ENCODE measurements around the gene TMEM107.

TMEM107 gene

DNA sequence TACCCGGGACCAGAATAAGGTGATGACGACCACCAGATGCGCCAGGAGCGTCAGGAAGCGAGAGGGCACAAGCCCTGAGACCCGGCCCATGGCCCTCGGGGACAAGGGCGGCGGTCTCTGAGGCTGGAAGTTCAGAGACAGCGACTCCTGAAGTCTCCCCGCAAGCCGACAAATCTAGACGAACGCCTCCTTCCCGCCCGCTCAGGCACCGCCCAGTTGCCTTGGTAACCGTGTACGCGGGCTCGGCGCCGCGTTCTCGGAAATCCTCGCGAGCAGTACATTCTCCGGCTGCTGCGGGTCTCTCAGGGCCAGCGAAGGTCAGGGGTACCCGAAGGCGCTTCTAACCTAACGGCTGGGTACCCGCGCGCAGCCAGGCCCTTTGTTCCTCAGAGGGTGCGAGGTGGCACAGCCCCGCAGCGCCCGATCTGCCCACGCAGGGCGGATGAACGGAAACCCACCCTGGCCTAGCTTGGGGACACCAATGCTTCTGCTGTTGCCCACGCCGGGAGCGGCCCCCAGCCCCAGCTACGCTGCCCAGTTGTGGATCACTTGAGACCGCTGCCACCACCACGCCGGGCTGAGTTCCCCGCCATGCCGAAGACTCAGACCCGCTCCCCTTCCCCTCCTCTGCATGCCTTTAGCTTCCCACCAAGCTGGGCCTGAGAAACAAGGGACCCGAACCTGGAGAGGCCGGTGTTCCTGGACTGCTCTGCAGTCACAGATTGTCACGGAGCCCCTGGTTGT lies at the start of gene TMEM107:
Gene TMEM107 (minus strand): TSS at position 184 of the 744 bp plus-strand sequence. CDS start 94 bp downstream, at position 90.
- no peak for DNase-seq (ENCODE audit: extremely low read depth, low read depth)
- TF ChIP-seq, protein P1, sequence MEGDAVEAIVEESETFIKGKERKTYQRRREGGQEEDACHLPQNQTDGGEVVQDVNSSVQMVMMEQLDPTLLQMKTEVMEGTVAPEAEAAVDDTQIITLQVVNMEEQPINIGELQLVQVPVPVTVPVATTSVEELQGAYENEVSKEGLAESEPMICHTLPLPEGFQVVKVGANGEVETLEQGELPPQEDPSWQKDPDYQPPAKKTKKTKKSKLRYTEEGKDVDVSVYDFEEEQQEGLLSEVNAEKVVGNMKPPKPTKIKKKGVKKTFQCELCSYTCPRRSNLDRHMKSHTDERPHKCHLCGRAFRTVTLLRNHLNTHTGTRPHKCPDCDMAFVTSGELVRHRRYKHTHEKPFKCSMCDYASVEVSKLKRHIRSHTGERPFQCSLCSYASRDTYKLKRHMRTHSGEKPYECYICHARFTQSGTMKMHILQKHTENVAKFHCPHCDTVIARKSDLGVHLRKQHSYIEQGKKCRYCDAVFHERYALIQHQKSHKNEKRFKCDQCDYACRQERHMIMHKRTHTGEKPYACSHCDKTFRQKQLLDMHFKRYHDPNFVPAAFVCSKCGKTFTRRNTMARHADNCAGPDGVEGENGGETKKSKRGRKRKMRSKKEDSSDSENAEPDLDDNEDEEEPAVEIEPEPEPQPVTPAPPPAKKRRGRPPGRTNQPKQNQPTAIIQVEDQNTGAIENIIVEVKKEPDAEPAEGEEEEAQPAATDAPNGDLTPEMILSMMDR (IDR thresholded peaks at IDR 0.05; ENCODE audit: low read depth, low read length) = peak; percentile 10

DNA sequence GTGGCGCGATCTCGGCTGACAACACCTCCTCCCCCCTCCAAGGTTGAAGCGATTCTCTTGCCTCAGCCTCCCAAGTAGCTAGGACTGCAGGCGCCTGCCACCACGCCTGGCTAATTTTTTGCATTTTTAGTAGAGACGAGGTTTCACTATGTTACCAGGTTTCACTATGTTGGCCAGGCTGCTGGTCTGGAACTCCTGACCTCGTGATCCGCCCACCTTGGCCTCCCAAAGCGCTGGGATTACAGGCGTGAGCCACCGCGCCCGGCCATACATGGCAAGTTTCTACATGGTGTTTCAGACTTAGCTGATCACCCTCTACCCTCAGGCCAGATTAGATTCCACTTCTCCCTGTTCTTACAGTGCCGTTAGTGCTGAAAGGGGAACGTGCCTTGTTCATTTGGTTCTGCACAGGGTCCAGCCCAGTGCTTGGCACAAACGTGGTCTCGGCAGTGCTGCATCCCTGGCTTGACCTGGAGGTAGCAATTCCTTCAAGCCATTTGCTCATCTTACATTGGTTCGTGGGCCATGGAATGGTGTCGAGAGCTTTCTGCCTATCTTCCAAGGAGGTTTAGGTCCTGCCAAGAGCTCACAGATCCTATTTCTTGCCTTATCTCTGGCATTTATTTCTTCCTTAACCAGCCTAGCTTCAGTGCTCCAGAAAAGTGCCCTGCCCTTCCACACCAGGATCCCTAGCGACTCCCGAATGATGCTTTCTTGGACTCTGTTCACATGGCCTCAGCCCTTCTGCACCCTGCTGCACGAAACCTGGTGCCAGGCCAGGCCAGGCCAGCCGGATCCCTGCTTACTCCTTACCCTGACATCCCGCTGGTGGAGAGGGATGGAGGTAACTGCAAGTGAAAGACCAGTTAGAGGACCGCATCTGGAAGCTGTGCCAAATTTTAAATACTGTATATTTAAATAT lies 49.0 kb upstream of the TMEM107 start:
- TF ChIP-seq, protein P1 (IDR thresholded peaks at IDR 0.05; ENCODE audit: low read depth, low read length) = no peak
- DNase-seq (ENCODE audit: extremely low read depth, low read depth) = no peak

DNA sequence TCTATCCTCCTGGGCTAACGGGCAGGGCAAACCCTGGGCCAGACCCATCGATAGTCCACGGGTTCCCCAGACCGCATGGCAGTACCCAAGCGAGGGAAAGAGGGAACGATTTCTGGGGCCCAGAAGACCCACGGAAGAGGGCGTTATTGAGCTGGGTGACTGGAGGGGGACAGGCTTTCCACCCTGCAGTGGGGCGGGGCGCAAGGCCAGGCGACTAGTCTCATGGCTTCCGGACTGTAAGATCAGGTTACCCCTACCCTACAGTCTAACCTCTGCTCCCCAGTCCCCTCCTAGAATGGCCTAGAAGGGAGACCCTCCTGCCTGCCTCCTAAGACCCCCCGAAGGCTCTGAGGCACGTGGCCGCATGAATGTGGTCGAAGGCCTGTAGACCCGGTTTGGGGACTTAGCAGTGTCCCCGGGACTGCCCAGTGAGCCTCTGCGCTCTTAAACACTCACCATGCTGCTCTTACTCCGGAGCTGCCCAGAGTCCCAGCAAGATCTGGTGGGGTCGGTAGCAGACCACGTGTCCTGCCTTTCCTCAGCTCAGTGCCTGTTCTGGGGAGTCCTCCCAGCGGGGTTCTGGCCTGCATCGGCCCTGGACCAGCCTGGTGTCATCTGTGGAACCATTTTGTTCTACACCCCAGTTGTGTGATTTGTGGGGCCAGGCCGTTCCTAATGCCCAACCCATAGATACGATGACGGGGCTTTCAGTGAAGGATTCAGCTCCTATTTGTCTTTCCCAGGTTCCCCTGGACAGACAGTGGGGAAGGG lies 47.4 kb upstream of the TMEM107 start:
- DNase-seq (ENCODE audit: extremely low read depth, low read depth) = no peak
- TF ChIP-seq, protein P1 (IDR thresholded peaks at IDR 0.05; ENCODE audit: low read depth, low read length) = peak; percentile 33

DNA sequence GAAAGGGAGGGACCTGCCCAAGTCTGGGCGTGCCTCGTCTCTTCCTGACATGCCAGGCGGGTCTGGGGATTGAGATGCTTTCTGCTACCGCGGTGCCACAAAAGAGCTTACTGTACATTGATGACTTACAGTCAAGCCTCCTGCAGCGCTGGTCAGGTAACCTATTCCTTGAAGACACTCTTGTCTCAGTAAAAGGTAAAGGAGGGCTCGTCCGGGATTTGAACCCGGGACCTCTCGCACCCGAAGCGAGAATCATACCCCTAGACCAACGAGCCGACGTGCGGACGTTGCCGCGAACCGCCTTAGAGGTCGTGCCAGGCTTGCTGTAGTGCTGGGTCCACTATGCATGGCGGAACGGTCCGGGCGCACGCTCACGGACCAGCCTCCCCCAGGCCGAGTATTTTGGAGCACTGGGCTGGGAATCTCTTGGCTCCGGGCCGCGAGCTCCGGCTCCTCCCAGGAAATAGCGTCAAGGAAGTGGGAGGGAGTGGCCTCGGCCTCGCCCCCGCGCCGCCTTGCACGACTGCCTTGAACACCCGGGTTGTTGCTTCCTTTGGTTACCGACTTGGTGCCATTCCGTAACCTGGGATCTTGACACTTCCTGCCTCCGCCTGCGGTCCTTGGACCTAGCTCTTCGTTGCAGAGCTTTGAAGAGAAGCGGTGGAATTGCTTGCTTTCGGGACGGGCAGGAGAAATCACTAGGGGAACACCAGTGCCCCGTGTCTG lies 46.6 kb upstream of the TMEM107 start:
- peak; percentile 93 for DNase-seq (ENCODE audit: extremely low read depth, low read depth)
- TF ChIP-seq, protein P1 (IDR thresholded peaks at IDR 0.05; ENCODE audit: low read depth, low read length) = no peak

DNA sequence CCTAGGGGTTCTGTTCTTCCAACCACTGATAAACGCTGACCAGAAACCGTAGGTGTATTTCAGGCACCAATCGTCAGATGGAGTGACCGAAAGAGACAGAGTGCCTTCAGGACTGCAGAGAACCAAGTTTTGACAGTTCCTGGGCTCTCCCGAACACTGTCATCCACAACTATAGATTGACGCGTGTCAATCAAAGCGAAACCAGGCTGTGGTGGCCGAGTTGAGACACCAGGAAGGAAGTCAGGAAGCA lies 46.1 kb upstream of the TMEM107 start:
- DNase-seq (ENCODE audit: extremely low read depth, low read depth) = no peak

DNA sequence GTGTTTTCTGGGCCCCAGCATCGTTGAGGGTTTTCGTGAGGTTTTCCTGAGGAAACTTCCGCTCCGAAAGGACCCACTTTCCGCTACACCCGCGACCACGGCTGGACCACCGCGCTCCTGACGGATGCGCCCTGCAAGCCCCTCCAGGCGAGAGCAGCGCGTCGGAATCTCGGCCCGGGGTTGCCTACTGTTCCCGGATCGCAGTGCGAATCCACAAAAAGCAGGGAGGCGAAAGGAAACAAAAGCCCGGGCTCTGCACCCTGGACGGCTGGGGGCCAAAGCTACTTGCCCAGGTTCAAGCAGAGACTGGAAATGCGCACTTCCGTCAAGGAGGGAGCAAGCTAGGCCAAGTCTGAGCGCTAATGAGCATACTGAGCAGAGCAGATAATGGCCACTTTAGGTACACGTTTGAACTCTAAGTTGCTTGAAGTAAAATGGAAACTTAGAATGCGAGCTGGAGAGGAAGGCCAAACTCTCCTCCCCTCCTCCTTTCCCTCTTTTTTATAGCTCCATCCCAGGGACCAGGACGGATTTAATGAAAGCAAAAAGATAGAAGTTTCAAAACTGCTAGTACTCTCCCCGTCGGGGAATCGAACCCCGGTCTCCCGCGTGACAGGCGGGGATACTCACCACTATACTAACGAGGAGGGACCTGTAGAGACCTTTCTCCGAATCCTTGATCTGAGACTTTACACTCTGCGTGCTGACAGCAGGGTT lies 45.6 kb upstream of the TMEM107 start:
- DNase-seq (ENCODE audit: extremely low read depth, low read depth) = peak; percentile 80
- TF ChIP-seq, protein P1 (IDR thresholded peaks at IDR 0.05; ENCODE audit: low read depth, low read length) = no peak

More for the DNA sequence above, 46.1 kb upstream of the TMEM107 start:
- TF ChIP-seq, protein P1 (IDR thresholded peaks at IDR 0.05; ENCODE audit: low read depth, low read length) = no peak

Measured in AG09319 (cell line).